ENCODE data around the gene SLC24A1.

GRCh38 chr15:65579762-65580161 lies 42.0 kb upstream of the SLC24A1 start:
- TF ChIP-seq TAF1 (IDR thresholded peaks at IDR 0.05; ENCODE audit: low read depth, low read length) (no peak), PAX5 (IDR thresholded peaks at IDR 0.05; ENCODE audit: insufficient read depth, low read length, severe bottlenecking) (no peak), POLR2A (IDR thresholded peaks at IDR 0.05; ENCODE audit: low read depth, low read length) (no peak), POLR2AphosphoS5 (IDR thresholded peaks at IDR 0.05; ENCODE audit: low read depth, low read length) (no peak), SPI1 (IDR thresholded peaks at IDR 0.05; ENCODE audit: low read depth, low read length) (no peak)

Measured in GM12891 (cell line).